ENCODE results near the gene TMEM132C.

Gene TMEM132C

DNA sequence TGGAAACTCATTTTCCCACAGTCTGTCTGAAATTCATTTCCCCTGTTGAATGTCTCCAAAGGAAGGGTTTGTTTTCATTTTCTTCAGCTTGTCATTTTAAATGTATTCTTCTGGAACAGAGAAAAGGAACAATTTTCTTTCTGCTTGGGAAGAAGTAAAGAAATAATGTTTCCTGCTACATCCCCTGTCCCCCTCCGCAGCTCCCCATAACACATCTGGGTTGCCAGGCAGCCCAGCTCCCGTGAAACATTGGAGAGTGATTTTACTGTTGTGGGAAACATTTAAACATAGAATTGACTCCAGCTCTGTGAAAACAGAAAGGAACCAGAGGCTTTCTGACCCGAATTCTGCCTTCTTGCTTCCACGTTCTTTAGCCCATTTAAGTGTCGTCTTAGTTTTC, 159.5 kb downstream of the TMEM132C start:
- ChIA-PET CTCF (no interaction called here), POLR2A (no interaction called here)
- H3K4me1 ChIP-seq (ENCODE audit: control insufficient read depth, insufficient read depth, low read length): no peaks in the 10 kb centered on the region
- H3K36me3 ChIP-seq (ENCODE audit: control insufficient read depth in 2 of 2, insufficient read depth in 1 of 2, low read length in 2 of 2): no peaks in the 10 kb centered on the region
- H3K9me3 ChIP-seq (ENCODE audit: control insufficient read depth, insufficient read depth, low read depth, low read length): no peaks in the 10 kb centered on the region
- H3K27ac ChIP-seq (ENCODE audit: extremely low read depth, low read depth, low read length): no peak overlapping the region
- TF ChIP-seq, protein P1, sequence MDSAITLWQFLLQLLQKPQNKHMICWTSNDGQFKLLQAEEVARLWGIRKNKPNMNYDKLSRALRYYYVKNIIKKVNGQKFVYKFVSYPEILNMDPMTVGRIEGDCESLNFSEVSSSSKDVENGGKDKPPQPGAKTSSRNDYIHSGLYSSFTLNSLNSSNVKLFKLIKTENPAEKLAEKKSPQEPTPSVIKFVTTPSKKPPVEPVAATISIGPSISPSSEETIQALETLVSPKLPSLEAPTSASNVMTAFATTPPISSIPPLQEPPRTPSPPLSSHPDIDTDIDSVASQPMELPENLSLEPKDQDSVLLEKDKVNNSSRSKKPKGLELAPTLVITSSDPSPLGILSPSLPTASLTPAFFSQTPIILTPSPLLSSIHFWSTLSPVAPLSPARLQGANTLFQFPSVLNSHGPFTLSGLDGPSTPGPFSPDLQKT (IDR thresholded peaks at IDR 0.05; ENCODE audit: borderline replicate concordance, low read depth, low read length): no peak
- TF ChIP-seq OVOL3 (tag by site-specific recombination; IDR thresholded peaks at IDR 0.05) (no peak), ZXDB (tag by site-specific recombination; IDR thresholded peaks at IDR 0.05) (no peak), ZNF529 (tag by site-specific recombination; IDR thresholded peaks at IDR 0.05; ENCODE audit: insufficient replicate concordance) (no peak), ZNF274 (IDR thresholded peaks at IDR 0.05; ENCODE audit: low read length) (no peak), ZNF274 (tag by site-specific recombination; IDR thresholded peaks at IDR 0.05; ENCODE audit: borderline replicate concordance) (no peak), ZNF280D (tag by site-specific recombination; IDR thresholded peaks at IDR 0.05) (no peak), ZBTB1 (tag by site-specific recombination; IDR thresholded peaks at IDR 0.05) (no peak)
- no peak overlapping the region for H3K4me3 ChIP-seq (ENCODE audit: low read depth, low read length)

DNA sequence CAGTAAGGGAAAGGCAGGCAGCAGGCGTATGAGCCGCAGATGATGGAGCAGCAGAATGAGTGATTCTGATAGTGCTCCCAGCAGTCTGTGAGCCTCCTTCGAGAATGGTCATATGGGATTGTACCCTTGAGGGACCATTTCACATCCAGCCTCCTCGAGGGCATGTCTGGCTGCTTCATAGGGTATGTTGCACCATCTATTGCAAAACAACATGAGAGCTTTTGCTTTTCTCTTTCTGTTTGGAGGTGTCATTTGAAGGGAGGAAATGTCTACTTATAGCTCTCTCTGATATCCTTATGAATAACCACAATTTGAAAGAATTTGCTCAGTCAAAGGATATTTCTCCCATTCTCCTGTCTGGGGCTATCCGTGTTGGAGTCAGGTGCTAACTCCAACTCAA, 172.8 kb downstream of the TMEM132C start:
- ChIA-PET POLR2A (no interaction called here), CTCF (no interaction called here)
- Histone ChIP-seq H3K36me3 (ENCODE audit: control insufficient read depth in 2 of 2, insufficient read depth in 1 of 2, low read length in 2 of 2) (no peaks in the 10 kb centered on the region), H3K4me1 (ENCODE audit: control insufficient read depth, insufficient read depth, low read length) (no peaks in the 10 kb centered on the region), H3K9me3 (ENCODE audit: control insufficient read depth, insufficient read depth, low read depth, low read length) (no peaks in the 10 kb centered on the region), H3K27ac (ENCODE audit: extremely low read depth, low read depth, low read length) (no peak overlapping the region), H3K4me3 (ENCODE audit: low read depth, low read length) (no peak overlapping the region)
- no peak for TF ChIP-seq SETDB1 (IDR thresholded peaks at IDR 0.05; ENCODE audit: insufficient read length, low read length)
- TF ChIP-seq, protein P2, sequence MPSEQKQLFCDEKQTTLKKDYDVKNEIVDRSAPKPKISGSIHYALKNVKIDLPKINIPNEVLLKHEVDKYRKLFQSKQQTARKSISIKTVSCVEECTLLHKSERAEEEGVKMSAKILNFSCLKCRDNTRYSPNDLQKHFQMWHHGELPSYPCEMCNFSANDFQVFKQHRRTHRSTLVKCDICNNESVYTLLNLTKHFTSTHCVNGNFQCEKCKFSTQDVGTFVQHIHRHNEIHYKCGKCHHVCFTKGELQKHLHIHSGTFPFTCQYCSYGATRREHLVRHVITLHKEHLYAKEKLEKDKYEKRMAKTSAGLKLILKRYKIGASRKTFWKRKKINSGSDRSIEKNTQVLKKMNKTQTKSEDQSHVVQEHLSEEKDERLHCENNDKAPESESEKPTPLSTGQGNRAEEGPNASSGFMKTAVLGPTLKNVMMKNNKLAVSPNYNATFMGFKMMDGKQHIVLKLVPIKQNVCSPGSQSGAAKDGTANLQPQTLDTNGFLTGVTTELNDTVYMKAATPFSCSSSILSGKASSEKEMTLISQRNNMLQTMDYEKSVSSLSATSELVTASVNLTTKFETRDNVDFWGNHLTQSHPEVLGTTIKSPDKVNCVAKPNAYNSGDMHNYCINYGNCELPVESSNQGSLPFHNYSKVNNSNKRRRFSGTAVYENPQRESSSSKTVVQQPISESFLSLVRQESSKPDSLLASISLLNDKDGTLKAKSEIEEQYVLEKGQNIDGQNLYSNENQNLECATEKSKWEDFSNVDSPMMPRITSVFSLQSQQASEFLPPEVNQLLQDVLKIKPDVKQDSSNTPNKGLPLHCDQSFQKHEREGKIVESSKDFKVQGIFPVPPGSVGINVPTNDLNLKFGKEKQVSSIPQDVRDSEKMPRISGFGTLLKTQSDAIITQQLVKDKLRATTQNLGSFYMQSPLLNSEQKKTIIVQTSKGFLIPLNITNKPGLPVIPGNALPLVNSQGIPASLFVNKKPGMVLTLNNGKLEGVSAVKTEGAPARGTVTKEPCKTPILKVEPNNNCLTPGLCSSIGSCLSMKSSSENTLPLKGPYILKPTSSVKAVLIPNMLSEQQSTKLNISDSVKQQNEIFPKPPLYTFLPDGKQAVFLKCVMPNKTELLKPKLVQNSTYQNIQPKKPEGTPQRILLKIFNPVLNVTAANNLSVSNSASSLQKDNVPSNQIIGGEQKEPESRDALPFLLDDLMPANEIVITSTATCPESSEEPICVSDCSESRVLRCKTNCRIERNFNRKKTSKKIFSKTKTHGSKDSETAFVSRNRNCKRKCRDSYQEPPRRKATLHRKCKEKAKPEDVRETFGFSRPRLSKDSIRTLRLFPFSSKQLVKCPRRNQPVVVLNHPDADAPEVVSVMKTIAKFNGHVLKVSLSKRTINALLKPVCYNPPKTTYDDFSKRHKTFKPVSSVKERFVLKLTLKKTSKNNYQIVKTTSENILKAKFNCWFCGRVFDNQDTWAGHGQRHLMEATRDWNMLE (tag by site-specific recombination; conservative IDR thresholded peaks at IDR 0.05; ENCODE audit: low read depth): no peak
- TF ChIP-seq, protein P3, sequence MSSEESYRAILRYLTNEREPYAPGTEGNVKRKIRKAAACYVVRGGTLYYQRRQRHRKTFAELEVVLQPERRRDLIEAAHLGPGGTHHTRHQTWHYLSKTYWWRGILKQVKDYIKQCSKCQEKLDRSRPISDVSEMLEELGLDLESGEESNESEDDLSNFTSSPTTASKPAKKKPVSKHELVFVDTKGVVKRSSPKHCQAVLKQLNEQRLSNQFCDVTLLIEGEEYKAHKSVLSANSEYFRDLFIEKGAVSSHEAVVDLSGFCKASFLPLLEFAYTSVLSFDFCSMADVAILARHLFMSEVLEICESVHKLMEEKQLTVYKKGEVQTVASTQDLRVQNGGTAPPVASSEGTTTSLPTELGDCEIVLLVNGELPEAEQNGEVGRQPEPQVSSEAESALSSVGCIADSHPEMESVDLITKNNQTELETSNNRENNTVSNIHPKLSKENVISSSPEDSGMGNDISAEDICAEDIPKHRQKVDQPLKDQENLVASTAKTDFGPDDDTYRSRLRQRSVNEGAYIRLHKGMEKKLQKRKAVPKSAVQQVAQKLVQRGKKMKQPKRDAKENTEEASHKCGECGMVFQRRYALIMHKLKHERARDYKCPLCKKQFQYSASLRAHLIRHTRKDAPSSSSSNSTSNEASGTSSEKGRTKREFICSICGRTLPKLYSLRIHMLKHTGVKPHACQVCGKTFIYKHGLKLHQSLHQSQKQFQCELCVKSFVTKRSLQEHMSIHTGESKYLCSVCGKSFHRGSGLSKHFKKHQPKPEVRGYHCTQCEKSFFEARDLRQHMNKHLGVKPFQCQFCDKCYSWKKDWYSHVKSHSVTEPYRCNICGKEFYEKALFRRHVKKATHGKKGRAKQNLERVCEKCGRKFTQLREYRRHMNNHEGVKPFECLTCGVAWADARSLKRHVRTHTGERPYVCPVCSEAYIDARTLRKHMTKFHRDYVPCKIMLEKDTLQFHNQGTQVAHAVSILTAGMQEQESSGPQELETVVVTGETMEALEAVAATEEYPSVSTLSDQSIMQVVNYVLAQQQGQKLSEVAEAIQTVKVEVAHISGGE (tag by site-specific recombination; conservative IDR thresholded peaks at IDR 0.05; ENCODE audit: low read depth): no peak
- no peak for TF ChIP-seq ZNF48 (tag by site-specific recombination; IDR thresholded peaks at IDR 0.05)
- TF ChIP-seq PRDM10 (tag by site-specific recombination; IDR thresholded peaks at IDR 0.05): no peak
- no peak for TF ChIP-seq KLF8 (tag by site-specific recombination; IDR thresholded peaks at IDR 0.05)
- TF ChIP-seq INSM2 (tag by site-specific recombination; IDR thresholded peaks at IDR 0.05): no peak
- no peak for TF ChIP-seq ZNF623 (tag by site-specific recombination; IDR thresholded peaks at IDR 0.05)
- TF ChIP-seq ZNF366 (tag by site-specific recombination; conservative IDR thresholded peaks at IDR 0.05): no peak

Data from HEK293 (cell line).